OCI-LY3 (cell line): ENCODE results near the gene MRPL50.

ENCODE experiments used
- CTCF ChIP-seq: fragments of 200-600, 300-600 bp; sonication (generic); IDR thresholded peaks from 2 replicates; pipeline ENCODE4 v1.5.1; 2014; ENCODE audit warnings: antibody characterized with exemption, low read length, low read depth
- EZH2phosphoT487 ChIP-seq: fragments of 200-600 bp; shearing (Covaris generic); IDR thresholded peaks from 2 replicates; pipeline ENCODE4 v1.6.1; 2018; ENCODE audit warnings: antibody characterized with exemption, mixed run types, low read depth

GRCh38 chr9:101369884-101370531 is 28.4 kb downstream of the MRPL50 start:
- TF ChIP-seq CTCF (no peak), EZH2phosphoT487 (no peak)
